Testis (tissue), 2 donors: ENCODE results near the gene RFC1.

Experiments used
- CTCF ChIP-seq, 3 experiments: fragments of 450-650 bp in 2 of 3; fragments of 200-600 bp in 1 of 3; sonication (generic) in 1 of 3; IDR thresholded peaks; one replicate each; pipeline ENCODE4 v1.5.1; 2016 to 2019; ENCODE audit warnings: antibody characterized with exemption in 3 of 3, mild to moderate bottlenecking in 2 of 3, moderate library complexity in 1 of 3
- POLR2A ChIP-seq: fragments of 450-650 bp; IDR thresholded peaks from one replicate; pipeline ENCODE4 v1.6.1; 2017; ENCODE audit warnings: antibody characterized with exemption, mild to moderate bottlenecking, moderate library complexity

- no peak for TF ChIP-seq CTCF (IDR thresholded peaks at IDR 0.05)
- TF ChIP-seq POLR2A, result no peak
These were observed 9.3 kb upstream of the RFC1 start for GRCh38 chr4:39375478-39375877.
